ENCODE data around the gene MAP1B. TPM values are rescaled to one million over a fixed set of nuclear protein-coding genes. Genes with fewer than 3 reads are reported as not detected.

The MAP1B gene
- total RNA-seq, 2 donors from 2014 or later = 437 to 479 TPM

DNA sequence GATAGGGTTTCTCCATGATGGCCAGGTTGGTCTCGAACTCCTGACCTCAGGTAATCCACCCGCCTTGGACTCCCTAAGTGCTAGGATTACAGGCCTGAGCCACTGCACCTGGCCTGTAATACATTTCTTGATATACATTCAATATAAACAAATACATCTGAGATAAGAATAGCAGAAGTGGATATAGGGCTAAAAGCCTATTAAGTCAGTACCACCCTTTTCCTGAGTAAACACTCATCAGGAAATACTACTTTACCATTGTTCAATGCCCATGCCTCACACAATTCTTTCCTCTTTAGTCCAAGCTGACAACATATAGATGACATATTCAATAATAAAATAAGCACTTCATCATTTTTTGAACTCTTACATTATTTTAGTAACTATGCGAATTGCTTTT is 148.0 kb downstream of the MAP1B start:
- no peak for DNase-seq (ENCODE audit: low spot score)

DNA sequence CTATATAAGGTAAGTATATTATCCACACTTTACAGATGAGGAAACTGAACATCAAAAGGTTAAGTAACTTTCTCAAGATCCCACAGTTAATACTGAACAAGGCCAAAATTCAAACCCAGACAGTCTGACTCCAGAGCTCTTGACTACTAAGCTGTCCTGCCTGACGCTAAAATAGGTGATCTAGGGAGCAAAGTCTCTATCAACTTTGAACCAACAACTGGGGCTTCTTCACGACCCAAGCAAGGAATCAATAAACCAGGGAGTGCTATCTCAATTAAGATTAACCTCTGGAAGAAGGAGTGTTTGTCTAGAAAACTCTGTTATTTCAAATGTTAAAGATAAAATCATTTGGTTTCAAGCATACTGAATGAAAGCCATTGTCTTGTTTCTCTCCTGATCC is 148.4 kb downstream of the MAP1B start:
- DNase-seq (ENCODE audit: low spot score) = no peak
- intact Hi-C loops (cut with DNase I) = no loop called here

More for the DNA sequence above, 148.0 kb downstream of the MAP1B start:
- intact Hi-C loops (cut with DNase I) = no loop called here

DNA sequence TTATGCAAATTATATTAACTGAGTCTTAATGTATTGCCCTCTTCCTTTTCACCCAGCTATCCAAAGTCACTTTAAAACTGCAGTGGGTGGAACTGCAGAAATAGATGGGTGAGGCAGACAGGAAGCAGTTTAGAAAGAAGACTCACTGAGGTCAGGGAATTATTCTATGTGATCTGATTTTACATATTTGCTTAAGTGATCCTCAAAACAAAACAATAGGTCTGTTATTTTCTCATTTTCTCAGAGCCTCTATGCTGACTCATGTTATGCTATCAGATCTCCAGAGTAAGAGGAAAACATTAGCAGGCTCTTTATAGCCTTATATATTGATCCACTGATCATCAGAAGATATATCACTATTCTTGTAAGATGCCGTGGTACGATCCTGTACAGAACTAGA is 149.3 kb downstream of the MAP1B start:
- intact Hi-C loops (cut with DNase I) = no loop called here
- no peak for DNase-seq (ENCODE audit: low spot score)

Small RNAs within 50 kb of the gene (microRNA-seq; reads per million reads assigned to microRNA genes)
- gene MIR4803 (ENCODE audit: borderline microRNAs expressed in 2 of 2) = 0 reads per million in 2 donors

Other genes with a start within 250 kb of the MAP1B start
- gene MRPS27, start 212.8 kb downstream of the MAP1B start, total RNA-seq = 10 to 100 TPM; 38.4 to 39.1 TPM
- gene PTCD2, start 212.9 kb downstream of the MAP1B start, total RNA-seq = 1 to 10 TPM; 6.6 to 9.9 TPM